Measurements from ENCODE around the gene PURB.

PURB gene

DNA sequence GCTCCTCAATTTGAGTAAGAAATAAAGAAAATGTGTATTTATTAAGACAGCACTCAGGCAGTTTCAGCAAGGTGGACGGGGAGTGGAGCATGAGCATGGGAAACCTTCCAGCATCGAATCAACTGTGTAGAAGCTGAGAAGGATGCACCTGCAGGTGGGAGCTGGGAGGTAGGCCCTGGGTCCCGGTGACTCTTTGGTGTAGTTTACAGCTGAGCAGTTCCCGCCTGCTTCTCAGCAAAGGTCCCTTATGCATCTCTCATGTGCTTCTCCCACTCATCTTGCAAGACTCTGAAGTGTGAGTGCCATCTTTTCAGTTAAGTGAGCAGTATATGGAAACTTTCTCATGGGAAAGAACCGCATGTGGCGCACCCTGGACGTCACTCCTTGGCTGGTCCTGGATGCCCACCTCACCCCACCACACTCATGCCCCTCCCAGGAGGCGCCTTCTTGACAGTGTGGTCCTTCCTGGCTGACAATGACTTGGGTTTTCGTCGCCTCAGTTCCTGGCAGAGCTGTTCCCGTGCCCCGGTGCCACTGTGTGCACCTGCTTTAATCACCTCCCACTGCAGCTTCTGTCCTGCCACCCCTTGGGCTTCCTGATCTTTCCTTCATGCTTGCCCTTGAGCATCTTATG lies 19.8 kb upstream of the PURB start:
- no peak for DNase-seq (ENCODE audit: extremely low read depth, low read depth)
- TF ChIP-seq, protein P1, sequence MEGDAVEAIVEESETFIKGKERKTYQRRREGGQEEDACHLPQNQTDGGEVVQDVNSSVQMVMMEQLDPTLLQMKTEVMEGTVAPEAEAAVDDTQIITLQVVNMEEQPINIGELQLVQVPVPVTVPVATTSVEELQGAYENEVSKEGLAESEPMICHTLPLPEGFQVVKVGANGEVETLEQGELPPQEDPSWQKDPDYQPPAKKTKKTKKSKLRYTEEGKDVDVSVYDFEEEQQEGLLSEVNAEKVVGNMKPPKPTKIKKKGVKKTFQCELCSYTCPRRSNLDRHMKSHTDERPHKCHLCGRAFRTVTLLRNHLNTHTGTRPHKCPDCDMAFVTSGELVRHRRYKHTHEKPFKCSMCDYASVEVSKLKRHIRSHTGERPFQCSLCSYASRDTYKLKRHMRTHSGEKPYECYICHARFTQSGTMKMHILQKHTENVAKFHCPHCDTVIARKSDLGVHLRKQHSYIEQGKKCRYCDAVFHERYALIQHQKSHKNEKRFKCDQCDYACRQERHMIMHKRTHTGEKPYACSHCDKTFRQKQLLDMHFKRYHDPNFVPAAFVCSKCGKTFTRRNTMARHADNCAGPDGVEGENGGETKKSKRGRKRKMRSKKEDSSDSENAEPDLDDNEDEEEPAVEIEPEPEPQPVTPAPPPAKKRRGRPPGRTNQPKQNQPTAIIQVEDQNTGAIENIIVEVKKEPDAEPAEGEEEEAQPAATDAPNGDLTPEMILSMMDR (IDR thresholded peaks at IDR 0.05; ENCODE audit: low read depth, low read length): no peak

DNA sequence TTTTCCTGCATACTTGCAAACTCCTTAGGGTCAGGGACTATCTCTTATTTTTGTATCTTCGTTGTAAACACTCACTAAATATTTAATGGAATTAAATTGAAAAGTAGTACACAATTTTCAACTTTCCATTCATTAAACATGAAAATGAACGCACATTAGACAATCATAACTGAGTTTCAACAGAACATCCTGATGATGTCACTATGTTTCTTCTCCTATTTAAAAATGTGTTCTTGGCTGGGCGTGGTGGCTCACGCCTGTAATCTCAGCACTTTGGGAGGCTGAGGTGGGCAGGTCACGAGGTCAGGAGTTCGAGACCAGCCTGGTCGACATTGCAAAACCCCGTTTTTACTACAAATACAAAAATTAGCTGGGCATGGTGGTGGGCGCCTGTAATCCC lies 14.1 kb upstream of the PURB start:
- TF ChIP-seq, protein P1 (IDR thresholded peaks at IDR 0.05; ENCODE audit: low read depth, low read length): no peak
- DNase-seq (ENCODE audit: extremely low read depth, low read depth): no peak

DNA sequence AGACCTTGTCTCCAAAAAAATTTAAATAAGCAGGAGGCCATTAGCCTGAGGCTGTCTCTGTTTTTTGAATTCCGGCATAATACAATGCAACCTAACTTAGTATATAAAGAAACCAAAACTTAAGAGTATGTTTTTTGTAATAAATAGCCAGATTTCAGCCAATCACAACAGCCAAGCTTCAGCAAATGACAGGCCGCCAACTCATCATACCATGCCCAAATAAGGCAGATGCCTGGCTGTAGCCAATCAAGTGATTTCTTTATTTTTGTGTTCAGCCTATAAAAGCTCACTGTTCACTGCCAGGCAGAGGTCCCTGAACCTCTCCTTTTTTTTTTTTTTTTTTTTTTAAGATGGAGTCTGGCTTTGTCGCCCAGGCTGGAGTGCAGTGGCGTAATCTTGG lies 12.7 kb upstream of the PURB start:
- no peak for DNase-seq (ENCODE audit: extremely low read depth, low read depth)
- TF ChIP-seq, protein P1 (IDR thresholded peaks at IDR 0.05; ENCODE audit: low read depth, low read length): no peak

DNA sequence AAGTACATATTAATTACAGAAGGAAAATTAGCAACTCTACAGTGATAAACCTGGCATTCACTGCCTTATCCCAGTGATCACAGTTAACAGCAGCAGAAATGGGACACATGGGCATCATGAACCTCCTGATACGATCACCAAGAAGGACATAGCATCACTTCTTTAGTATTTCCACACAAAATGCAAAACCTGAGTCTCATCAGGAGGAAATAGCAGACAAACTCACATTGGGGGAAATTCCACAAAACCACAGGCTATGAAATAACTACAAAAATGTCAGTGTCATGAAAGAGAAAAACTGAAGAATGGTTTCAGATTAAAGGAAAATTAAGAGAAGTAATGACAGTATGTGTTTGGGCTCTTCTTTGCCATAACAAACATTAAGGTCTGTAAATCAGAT lies 12.0 kb upstream of the PURB start:
- TF ChIP-seq, protein P1 (IDR thresholded peaks at IDR 0.05; ENCODE audit: low read depth, low read length): no peak
- DNase-seq (ENCODE audit: extremely low read depth, low read depth): no peak

DNA sequence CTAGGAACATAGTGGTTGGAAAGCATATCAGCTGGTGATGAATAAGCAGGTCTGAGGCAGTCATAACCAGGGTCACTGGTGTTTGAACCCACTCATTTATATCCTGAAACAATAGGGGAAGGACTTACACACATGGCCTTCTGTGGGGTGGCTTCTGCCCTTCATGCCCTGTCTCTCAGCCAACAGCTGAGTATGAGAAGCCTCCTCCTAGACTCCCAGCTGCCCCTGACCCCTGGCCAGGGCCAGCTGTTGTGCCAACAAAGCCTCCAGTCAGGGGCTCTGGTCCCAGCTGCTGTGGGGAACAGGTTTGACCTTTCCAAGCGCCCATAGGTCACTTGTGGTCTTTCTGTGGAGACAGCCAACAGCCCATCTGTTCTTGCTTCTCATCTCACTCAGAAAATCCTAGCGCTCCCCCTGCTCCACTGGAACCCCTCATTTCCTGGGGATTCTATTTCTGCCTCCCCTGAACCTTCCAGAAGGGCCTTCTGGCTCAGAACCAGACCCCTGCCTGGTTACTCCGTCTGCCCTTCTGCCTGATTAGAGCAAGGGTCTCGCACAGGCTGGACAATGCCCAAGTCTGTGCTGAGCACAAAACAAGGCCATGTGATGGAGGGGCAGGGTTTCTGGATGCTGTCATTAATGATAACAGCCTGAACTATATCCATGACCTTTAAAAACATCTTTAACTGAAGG lies 9.7 kb upstream of the PURB start:
- TF ChIP-seq, protein P1 (IDR thresholded peaks at IDR 0.05; ENCODE audit: low read depth, low read length): no peak
- DNase-seq (ENCODE audit: extremely low read depth, low read depth): no peak

DNA sequence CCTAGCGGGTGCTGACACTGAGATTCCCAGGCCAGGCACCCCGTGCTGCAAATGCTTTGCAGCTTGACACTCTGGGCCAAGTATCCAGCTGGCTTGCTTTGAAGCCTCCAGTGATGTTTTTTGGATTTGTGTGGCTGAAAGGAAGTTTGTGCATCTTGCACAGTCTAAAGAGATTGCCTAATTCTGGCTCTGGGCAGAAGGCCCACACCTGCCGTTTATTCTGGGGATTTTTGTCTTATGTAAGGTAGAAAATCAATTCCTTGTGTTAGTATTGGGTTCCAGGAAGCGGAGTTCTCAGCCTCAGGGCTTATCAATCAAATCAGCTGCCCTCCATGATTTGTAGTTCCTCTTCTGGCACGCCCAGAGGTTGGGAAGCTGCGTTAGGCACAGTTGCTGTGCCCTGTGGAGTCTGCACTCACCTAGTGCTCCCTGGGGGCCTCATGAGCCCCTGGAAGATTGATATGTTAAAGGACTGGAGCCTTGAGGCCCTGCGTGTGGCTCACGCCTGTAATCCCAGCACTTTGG lies 8.4 kb upstream of the PURB start:
- DNase-seq (ENCODE audit: extremely low read depth, low read depth): no peak
- TF ChIP-seq, protein P1 (IDR thresholded peaks at IDR 0.05; ENCODE audit: low read depth, low read length): no peak

DNA sequence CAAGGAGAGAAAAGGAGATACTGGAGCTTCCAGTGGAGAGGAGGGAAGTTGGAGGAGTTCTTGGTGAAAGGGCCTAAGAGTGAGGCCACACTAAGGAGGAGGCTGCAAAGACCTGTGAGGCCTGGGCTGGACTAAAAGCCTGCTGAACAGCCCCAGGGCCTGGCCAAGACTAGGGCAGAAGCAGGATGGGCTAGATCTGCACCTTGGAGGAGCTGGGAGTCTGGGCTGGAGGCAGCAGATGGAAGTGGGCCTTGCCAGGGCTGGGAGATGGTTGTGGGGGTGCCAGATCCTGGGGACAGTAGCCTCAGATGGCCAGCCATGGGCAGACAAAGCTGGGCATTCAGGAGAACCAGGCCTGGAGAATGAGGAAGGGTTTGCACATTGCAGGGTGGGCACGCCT lies 6.5 kb upstream of the PURB start:
- TF ChIP-seq, protein P1 (IDR thresholded peaks at IDR 0.05; ENCODE audit: low read depth, low read length): no peak
- DNase-seq (ENCODE audit: extremely low read depth, low read depth): no peak
